WTC11 (cell line): ENCODE data around the gene NFATC3. TPM values are rescaled to one million over a fixed set of nuclear protein-coding genes. Genes with fewer than 3 reads are reported as not detected.

Experiments used
- ATAC-seq: fragments of 200-7000 bp; cut with Tn5 transposase; 2 replicates; pipeline ENCODE4 v1.10.0; 2021; ENCODE audit warnings: mild to moderate bottlenecking, moderate library complexity
- CTCF ChIA-PET: fragments of 300-600 bp; sonication (Branson Sonifier 250); formaldehyde crosslinking; loops from one replicate; lab custom pipeline; 2021; ENCODE audit warnings: antibody characterized with exemption; lab: Charles Lee
- POLR2A ChIA-PET: fragments of 350-600 bp; sonication (Branson Sonifier 250); formaldehyde crosslinking; loops from one replicate; lab custom pipeline; 2021; ENCODE audit warnings: antibody characterized with exemption; lab: Charles Lee
- DNase-seq: peaks from one replicate; pipeline ENCODE4 v3.0.0; 2021; ENCODE audit warnings: low spot score
- H3K27ac Mint-ChIP-seq: 2 replicates; pipeline ENCODE4 v1.8.0; 2021; ENCODE audit warnings: mixed read lengths
- H3K27me3 Mint-ChIP-seq: 2 replicates; pipeline ENCODE4 v1.8.0; 2021; ENCODE audit warnings: low read depth, mild to moderate bottlenecking, moderate library complexity, mixed read lengths
- H3K36me3 Mint-ChIP-seq: 2 replicates; pipeline ENCODE4 v1.8.0; 2021; ENCODE audit warnings: mixed read lengths
- H3K4me1 Mint-ChIP-seq: 2 replicates; pipeline ENCODE4 v1.8.0; 2022; ENCODE audit warnings: mixed read lengths
- H3K4me3 Mint-ChIP-seq: 2 replicates; pipeline ENCODE4 v1.8.0; 2021; ENCODE audit warnings: mild to moderate bottlenecking, moderate library complexity, mixed read lengths
- H3K9me3 Mint-ChIP-seq: 2 replicates; pipeline ENCODE4 v1.8.0; 2021; ENCODE audit warnings: mixed read lengths
- E2F4 ChIP-seq: sonication (generic); formaldehyde crosslinking; IDR thresholded peaks from 2 replicates; pipeline ENCODE4 v1.8.1; 2022; ENCODE audit warnings: low read depth, mild to moderate bottlenecking, moderate library complexity, missing genetic modification reagents, borderline replicate concordance
- FOXK1 ChIP-seq: sonication (generic); formaldehyde crosslinking; IDR thresholded peaks from 2 replicates; pipeline ENCODE4 v1.8.0; 2022; ENCODE audit warnings: mild to moderate bottlenecking, moderate library complexity, missing genetic modification reagents
- GRHL2 ChIP-seq: fragments of 250-450 bp; sonication (Bioruptor Pico); IDR thresholded peaks from 2 replicates; pipeline ENCODE4 v1.8.0; 2022; ENCODE audit warnings: mild to moderate bottlenecking, moderate library complexity; ENCODE audit not compliant: insufficient replicate concordance, severe bottlenecking
- IRF2 ChIP-seq: sonication (generic); formaldehyde crosslinking; IDR thresholded peaks from 2 replicates; pipeline ENCODE4 v1.8.0; 2022; ENCODE audit warnings: low read depth, missing genetic modification reagents, borderline replicate concordance
- MYBL2 ChIP-seq: sonication (generic); formaldehyde crosslinking; IDR thresholded peaks from 2 replicates; pipeline ENCODE4 v1.8.1; 2023; ENCODE audit warnings: mild to moderate bottlenecking, moderate library complexity, missing genetic modification reagents
- NFATC4 ChIP-seq: fragments of 250-450 bp; sonication (Bioruptor Pico); IDR thresholded peaks from 2 replicates; pipeline ENCODE4 v1.9.0; 2021; ENCODE audit warnings: mild to moderate bottlenecking
- NFE2L1 ChIP-seq: sonication (generic); formaldehyde crosslinking; IDR thresholded peaks from 2 replicates; pipeline ENCODE4 v1.8.1; 2023; ENCODE audit warnings: missing genetic modification reagents
- OVOL2 ChIP-seq: fragments of 250-450 bp; sonication (Bioruptor Pico); IDR thresholded peaks from 2 replicates; pipeline ENCODE4 v1.9.0; 2021; ENCODE audit warnings: mild to moderate bottlenecking, borderline replicate concordance
- PREB ChIP-seq: sonication (generic); formaldehyde crosslinking; IDR thresholded peaks from 2 replicates; pipeline ENCODE4 v1.8.1; 2022; ENCODE audit warnings: mild to moderate bottlenecking, missing genetic modification reagents, moderate library complexity, borderline replicate concordance
- PRRX2 ChIP-seq: fragments of 250-450 bp; sonication (Bioruptor Pico); IDR thresholded peaks from 2 replicates; pipeline ENCODE4 v1.8.0; 2021; ENCODE audit warnings: mild to moderate bottlenecking
- RORB ChIP-seq: fragments of 250-450 bp; sonication (Bioruptor Pico); IDR thresholded peaks from 2 replicates; pipeline ENCODE4 v1.9.0; 2021; ENCODE audit warnings: mild to moderate bottlenecking
- SMAD3 ChIP-seq: sonication (generic); formaldehyde crosslinking; IDR thresholded peaks from 2 replicates; pipeline ENCODE4 v1.8.0; 2022; ENCODE audit warnings: missing genetic modification reagents, mild to moderate bottlenecking, borderline replicate concordance
- SMAD4 ChIP-seq: sonication (generic); formaldehyde crosslinking; IDR thresholded peaks from 2 replicates; pipeline ENCODE4 v1.8.0; 2022; ENCODE audit warnings: mild to moderate bottlenecking, missing genetic modification reagents
- TEAD4 ChIP-seq: sonication (generic); formaldehyde crosslinking; IDR thresholded peaks from 2 replicates; pipeline ENCODE4 v1.8.0; 2022; ENCODE audit warnings: mild to moderate bottlenecking, missing genetic modification reagents
- TP53 ChIP-seq: sonication (generic); formaldehyde crosslinking; IDR thresholded peaks from 2 replicates; pipeline ENCODE4 v1.8.1; 2023; ENCODE audit warnings: mild to moderate bottlenecking, missing genetic modification reagents
- USF1 ChIP-seq: sonication (generic); formaldehyde crosslinking; IDR thresholded peaks from 2 replicates; pipeline ENCODE4 v1.8.0; 2022; ENCODE audit warnings: mild to moderate bottlenecking, missing genetic modification reagents
- ZNF121 ChIP-seq: sonication (generic); formaldehyde crosslinking; IDR thresholded peaks from 2 replicates; pipeline ENCODE4 v1.8.0; 2023; ENCODE audit warnings: missing genetic modification reagents
- ZNF138 ChIP-seq: sonication (generic); formaldehyde crosslinking; conservative IDR thresholded peaks from 2 replicates; pipeline ENCODE4 v1.8.1; 2022; ENCODE audit warnings: mild to moderate bottlenecking, moderate library complexity, missing genetic modification reagents
- ZNF263 ChIP-seq: sonication (generic); formaldehyde crosslinking; IDR thresholded peaks from 2 replicates; pipeline ENCODE4 v1.8.1; 2022; ENCODE audit warnings: low read depth, mild to moderate bottlenecking, moderate library complexity, missing genetic modification reagents
- ZNF416 ChIP-seq: fragments of 250-450 bp; sonication (Bioruptor Pico); IDR thresholded peaks from 2 replicates; pipeline ENCODE4 v1.9.0; 2021; ENCODE audit warnings: mild to moderate bottlenecking, inconsistent platforms
- ZNF423 ChIP-seq: fragments of 250-450 bp; sonication (Bioruptor Pico); IDR thresholded peaks from 2 replicates; pipeline ENCODE4 v2.1.2; 2022; ENCODE audit warnings: mild to moderate bottlenecking, moderate library complexity
- total RNA-seq: library from RNA; stranded (reverse); gene quantifications from 3 replicates; pipeline ENCODE4 v1.2.3, GENCODE V29; 2021
- TF ChIP-seq, protein P1 (sequence below): fragments of 250-450 bp; sonication (Bioruptor Pico); IDR thresholded peaks from 2 replicates; pipeline ENCODE4 v1.9.0; 2021; ENCODE audit warnings: moderate library complexity, mild to moderate bottlenecking, inconsistent platforms, borderline replicate concordance
- TF ChIP-seq, protein P2 (sequence below): sonication (generic); formaldehyde crosslinking; IDR thresholded peaks from 2 replicates; pipeline ENCODE4 v1.8.0; 2023; ENCODE audit warnings: missing genetic modification reagents, mild to moderate bottlenecking, borderline replicate concordance
- TF ChIP-seq, protein P3 (sequence below): sonication (generic); formaldehyde crosslinking; IDR thresholded peaks from 2 replicates; pipeline ENCODE4 v1.8.1; 2022; ENCODE audit warnings: missing genetic modification reagents, borderline replicate concordance
- TF ChIP-seq, protein P4 (sequence below): sonication (generic); formaldehyde crosslinking; IDR thresholded peaks from 2 replicates; pipeline ENCODE4 v1.8.1; 2022; ENCODE audit warnings: low read depth, missing genetic modification reagents, borderline replicate concordance

Gene NFATC3
- total RNA-seq, 1 experiment from 2014 or later, result 34.6 TPM

DNA sequence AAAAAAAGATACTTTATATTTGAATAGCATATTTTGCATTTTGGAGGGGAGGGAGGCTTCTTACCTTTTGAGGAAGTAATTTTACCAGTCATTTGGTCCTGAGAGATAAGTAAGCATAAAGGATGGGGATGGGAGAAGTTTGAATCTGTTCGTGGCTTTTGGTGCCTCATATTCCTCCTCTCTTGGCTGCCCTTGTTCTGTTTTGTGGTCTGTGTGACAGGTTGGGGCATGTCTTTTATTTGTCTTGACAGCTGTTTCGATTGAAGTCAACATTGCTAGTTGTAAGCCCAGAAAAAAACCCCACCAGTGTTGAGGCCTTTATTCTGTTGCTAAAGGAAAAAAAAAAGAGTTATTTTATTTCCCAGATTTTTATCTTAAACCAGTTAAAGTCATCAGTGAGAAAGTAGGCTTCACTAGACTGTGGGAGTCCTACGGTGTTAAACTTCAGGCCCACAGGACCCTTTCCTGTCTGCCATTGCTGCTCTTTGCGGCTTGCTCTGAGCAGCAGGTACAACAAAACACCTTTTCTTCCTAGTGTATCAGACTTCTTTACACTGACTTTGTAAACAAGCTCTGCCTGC is 190.5 kb downstream of the NFATC3 start:
- peaks cover 3% of the 10 kb centered on the region; the same call in 1 of the 2 replicates for H3K4me1 Mint-ChIP-seq
- ChIA-PET CTCF (interaction anchor here (1.8 to 2.4 kb wide), 3 partner anchors 12 to 14 kb away, joined by 7 to 8 read pairs (median 8); partner anchors contain the start of gene SLC7A6), POLR2A (no interaction called here)
- DNase-seq (no peak), ATAC-seq (no peak)
- H3K27ac Mint-ChIP-seq, result peak overlapping the region; percentile 91
- H3K4me3 Mint-ChIP-seq, result no peak overlapping the region
- TF ChIP-seq OVOL2 (CRISPR knock-in tag) (no peak), ZNF416 (CRISPR knock-in tag) (no peak), PRRX2 (CRISPR knock-in tag) (no peak), USF1 (CRISPR knock-in tag) (no peak), TEAD4 (CRISPR knock-in tag) (no peak), ZNF121 (CRISPR knock-in tag) (no peak), FOXK1 (CRISPR knock-in tag) (no peak), NFATC4 (CRISPR knock-in tag) (no peak)
- TF ChIP-seq, protein P1, sequence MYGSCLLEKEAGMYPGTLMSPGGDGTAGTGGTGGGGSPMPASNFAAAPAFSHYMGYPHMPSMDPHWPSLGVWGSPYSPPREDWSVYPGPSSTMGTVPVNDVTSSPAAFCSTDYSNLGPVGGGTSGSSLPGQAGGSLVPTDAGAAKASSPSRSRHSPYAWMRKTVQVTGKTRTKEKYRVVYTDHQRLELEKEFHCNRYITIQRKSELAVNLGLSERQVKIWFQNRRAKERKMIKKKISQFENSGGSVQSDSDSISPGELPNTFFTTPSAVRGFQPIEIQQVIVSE (CRISPR knock-in tag), result no peak
- TF ChIP-seq, protein P2, sequence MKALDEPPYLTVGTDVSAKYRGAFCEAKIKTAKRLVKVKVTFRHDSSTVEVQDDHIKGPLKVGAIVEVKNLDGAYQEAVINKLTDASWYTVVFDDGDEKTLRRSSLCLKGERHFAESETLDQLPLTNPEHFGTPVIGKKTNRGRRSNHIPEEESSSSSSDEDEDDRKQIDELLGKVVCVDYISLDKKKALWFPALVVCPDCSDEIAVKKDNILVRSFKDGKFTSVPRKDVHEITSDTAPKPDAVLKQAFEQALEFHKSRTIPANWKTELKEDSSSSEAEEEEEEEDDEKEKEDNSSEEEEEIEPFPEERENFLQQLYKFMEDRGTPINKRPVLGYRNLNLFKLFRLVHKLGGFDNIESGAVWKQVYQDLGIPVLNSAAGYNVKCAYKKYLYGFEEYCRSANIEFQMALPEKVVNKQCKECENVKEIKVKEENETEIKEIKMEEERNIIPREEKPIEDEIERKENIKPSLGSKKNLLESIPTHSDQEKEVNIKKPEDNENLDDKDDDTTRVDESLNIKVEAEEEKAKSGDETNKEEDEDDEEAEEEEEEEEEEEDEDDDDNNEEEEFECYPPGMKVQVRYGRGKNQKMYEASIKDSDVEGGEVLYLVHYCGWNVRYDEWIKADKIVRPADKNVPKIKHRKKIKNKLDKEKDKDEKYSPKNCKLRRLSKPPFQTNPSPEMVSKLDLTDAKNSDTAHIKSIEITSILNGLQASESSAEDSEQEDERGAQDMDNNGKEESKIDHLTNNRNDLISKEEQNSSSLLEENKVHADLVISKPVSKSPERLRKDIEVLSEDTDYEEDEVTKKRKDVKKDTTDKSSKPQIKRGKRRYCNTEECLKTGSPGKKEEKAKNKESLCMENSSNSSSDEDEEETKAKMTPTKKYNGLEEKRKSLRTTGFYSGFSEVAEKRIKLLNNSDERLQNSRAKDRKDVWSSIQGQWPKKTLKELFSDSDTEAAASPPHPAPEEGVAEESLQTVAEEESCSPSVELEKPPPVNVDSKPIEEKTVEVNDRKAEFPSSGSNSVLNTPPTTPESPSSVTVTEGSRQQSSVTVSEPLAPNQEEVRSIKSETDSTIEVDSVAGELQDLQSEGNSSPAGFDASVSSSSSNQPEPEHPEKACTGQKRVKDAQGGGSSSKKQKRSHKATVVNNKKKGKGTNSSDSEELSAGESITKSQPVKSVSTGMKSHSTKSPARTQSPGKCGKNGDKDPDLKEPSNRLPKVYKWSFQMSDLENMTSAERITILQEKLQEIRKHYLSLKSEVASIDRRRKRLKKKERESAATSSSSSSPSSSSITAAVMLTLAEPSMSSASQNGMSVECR (CRISPR knock-in tag), result no peak
- TF ChIP-seq, protein P3, sequence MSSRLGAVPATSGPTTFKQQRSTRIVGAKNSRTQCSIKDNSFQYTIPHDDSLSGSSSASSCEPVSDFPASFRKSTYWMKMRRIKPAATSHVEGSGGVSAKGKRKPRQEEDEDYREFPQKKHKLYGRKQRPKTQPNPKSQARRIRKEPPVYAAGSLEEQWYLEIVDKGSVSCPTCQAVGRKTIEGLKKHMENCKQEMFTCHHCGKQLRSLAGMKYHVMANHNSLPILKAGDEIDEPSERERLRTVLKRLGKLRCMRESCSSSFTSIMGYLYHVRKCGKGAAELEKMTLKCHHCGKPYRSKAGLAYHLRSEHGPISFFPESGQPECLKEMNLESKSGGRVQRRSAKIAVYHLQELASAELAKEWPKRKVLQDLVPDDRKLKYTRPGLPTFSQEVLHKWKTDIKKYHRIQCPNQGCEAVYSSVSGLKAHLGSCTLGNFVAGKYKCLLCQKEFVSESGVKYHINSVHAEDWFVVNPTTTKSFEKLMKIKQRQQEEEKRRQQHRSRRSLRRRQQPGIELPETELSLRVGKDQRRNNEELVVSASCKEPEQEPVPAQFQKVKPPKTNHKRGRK (CRISPR knock-in tag), result no peak
- H3K36me3 Mint-ChIP-seq, result peaks cover 22% of the 10 kb centered on the region
- H3K27me3 Mint-ChIP-seq, result no peaks in the 10 kb centered on the region
- no peaks in the 10 kb centered on the region for H3K9me3 Mint-ChIP-seq

DNA sequence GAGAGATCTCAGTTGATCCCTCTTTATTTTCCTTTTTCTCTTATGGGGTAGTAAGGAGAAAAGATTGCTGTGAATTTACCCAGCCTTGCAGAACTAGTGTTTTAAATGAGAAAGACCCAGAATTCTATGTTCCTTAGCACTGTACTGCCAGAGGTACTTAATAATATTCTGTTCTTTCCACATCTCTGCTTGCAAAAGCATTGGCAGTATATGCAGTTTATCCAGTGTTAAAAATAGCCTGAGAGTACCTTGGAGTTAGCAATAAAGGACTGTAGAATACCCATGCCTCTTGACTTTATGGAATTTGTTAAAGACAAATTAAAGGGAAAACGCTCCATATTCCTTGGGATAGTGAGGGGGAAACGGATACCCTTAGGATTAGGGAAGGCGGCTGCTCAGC is 191.1 kb downstream of the NFATC3 start:
- peak overlapping the region; percentile 91 for H3K27ac Mint-ChIP-seq
- peaks cover 22% of the 10 kb centered on the region for H3K36me3 Mint-ChIP-seq
- peaks cover 3% of the 10 kb centered on the region; the same call in 1 of the 2 replicates for H3K4me1 Mint-ChIP-seq
- ChIA-PET POLR2A (no interaction called here), CTCF (interaction anchor here (1.8 to 2.4 kb wide), 2 partner anchors 12 to 14 kb away, joined by 7 to 8 read pairs; partner anchors contain the start of gene SLC7A6)
- DNase-seq (no peak), ATAC-seq (no peak)
- no peaks in the 10 kb centered on the region for H3K27me3 Mint-ChIP-seq
- H3K9me3 Mint-ChIP-seq, result no peaks in the 10 kb centered on the region
- H3K4me3 Mint-ChIP-seq, result no peak overlapping the region
- TF ChIP-seq ZNF263 (CRISPR knock-in tag) (no peak), SMAD3 (CRISPR knock-in tag) (no peak), SMAD4 (CRISPR knock-in tag) (no peak), ZNF138 (CRISPR knock-in tag) (no peak), NFE2L1 (CRISPR knock-in tag) (no peak), GRHL2 (CRISPR knock-in tag) (no peak), E2F4 (CRISPR knock-in tag) (no peak), IRF2 (CRISPR knock-in tag) (no peak), PREB (no peak), ZNF416 (CRISPR knock-in tag) (no peak), RORB (no peak), TP53 (CRISPR knock-in tag) (no peak), MYBL2 (no peak), ZNF423 (CRISPR knock-in tag) (no peak)
- TF ChIP-seq, protein P4, sequence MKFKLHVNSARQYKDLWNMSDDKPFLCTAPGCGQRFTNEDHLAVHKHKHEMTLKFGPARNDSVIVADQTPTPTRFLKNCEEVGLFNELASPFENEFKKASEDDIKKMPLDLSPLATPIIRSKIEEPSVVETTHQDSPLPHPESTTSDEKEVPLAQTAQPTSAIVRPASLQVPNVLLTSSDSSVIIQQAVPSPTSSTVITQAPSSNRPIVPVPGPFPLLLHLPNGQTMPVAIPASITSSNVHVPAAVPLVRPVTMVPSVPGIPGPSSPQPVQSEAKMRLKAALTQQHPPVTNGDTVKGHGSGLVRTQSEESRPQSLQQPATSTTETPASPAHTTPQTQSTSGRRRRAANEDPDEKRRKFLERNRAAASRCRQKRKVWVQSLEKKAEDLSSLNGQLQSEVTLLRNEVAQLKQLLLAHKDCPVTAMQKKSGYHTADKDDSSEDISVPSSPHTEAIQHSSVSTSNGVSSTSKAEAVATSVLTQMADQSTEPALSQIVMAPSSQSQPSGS, result no peak
